Duodenal mucosa (tissue), 2 donors: ENCODE results near the gene ACKR3.

ENCODE experiments used
- H3K27ac ChIP-seq: one replicate; pipeline ENCODE4 v1.7.0; 2013; ENCODE audit warnings: low read depth, low read length
- H3K27me3 ChIP-seq, 2 donors: one replicate each; pipeline ENCODE4 v1.7.0; 2013; ENCODE audit warnings: low read length in 2 of 2, control low read depth in 1 of 2; ENCODE audit not compliant: insufficient read depth in 2 of 2, control insufficient read depth in 1 of 2
- H3K36me3 ChIP-seq, 2 donors: one replicate each; pipeline ENCODE4 v1.7.0; 2013; ENCODE audit warnings: low read length in 2 of 2, control low read depth in 1 of 2; ENCODE audit not compliant: insufficient read depth in 2 of 2, control insufficient read depth in 1 of 2
- H3K4me1 ChIP-seq, 2 donors: one replicate each; pipeline ENCODE4 v1.7.0; 2013; ENCODE audit warnings: low read length in 2 of 2, control low read depth in 1 of 2; ENCODE audit not compliant: insufficient read depth in 2 of 2, control insufficient read depth in 1 of 2
- H3K4me3 ChIP-seq, 2 donors: one replicate each; pipeline ENCODE4 v1.7.0; 2013; ENCODE audit warnings: low read length in 2 of 2, low read depth in 1 of 2
- H3K9ac ChIP-seq, 2 donors: one replicate each; pipeline ENCODE4 v1.7.0; 2013; ENCODE audit warnings: low read length in 2 of 2, low read depth in 1 of 2
- H3K9me3 ChIP-seq, 2 donors: one replicate each; pipeline ENCODE4 v1.7.0; 2013; ENCODE audit warnings: low read length in 2 of 2, control low read depth in 1 of 2; ENCODE audit not compliant: control insufficient read depth in 1 of 2

Gene ACKR3

DNA sequence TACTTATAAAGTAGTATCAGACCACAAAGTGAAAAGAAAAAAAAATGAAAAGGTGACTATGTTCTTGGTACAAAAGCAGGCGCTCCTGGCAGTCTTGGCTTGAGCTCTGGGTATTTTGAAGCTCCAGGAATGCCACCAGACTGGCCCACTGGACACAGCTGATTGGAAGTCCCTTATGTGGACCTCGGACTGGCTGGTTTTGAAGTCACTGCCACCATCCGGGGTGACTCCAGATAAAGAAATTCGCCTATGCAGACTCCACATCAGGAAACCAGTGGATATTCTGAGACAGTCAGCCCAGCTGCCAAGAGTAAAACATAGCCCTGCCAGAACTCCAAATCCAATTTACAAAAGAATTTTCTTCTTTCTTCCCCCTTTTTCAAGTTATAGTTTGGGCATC lies 28.0 kb downstream of the ACKR3 start:
- Histone ChIP-seq H3K27ac (no peak overlapping the region), H3K9me3 (no peaks in the 10 kb centered on the region), H3K4me1 (no peaks in the 10 kb centered on the region), H3K9ac (no peak overlapping the region), H3K27me3 (no peaks in the 10 kb centered on the region), H3K4me3 (no peak overlapping the region), H3K36me3 (no peaks in the 10 kb centered on the region)

GRCh38 chr2:236599059-236599458 lies 29.4 kb downstream of the ACKR3 start:
- Histone ChIP-seq H3K4me3 (no peak overlapping the region), H3K27ac (no peak overlapping the region), H3K4me1 (no peaks in the 10 kb centered on the region), H3K9ac (no peak overlapping the region), H3K27me3 (no peaks in the 10 kb centered on the region), H3K9me3 (no peaks in the 10 kb centered on the region), H3K36me3 (no peaks in the 10 kb centered on the region)

- Histone ChIP-seq H3K9me3 (no peaks in the 10 kb centered on the region), H3K27ac (no peak overlapping the region), H3K27me3 (no peaks in the 10 kb centered on the region), H3K4me3 (no peak overlapping the region), H3K9ac (no peak overlapping the region), H3K4me1 (no peaks in the 10 kb centered on the region), H3K36me3 (no peaks in the 10 kb centered on the region)
These were observed 30.5 kb downstream of the ACKR3 start for GRCh38 chr2:236600158-236600557.

- H3K4me1 ChIP-seq = no peaks in the 10 kb centered on the region
- H3K4me3 ChIP-seq = no peak overlapping the region
- no peak overlapping the region for H3K9ac ChIP-seq
- no peaks in the 10 kb centered on the region for H3K9me3 ChIP-seq
- H3K27me3 ChIP-seq = peaks cover 0 to under 1% of the 10 kb centered on the region in 2 donors
- no peaks in the 10 kb centered on the region for H3K36me3 ChIP-seq
- H3K27ac ChIP-seq = no peak overlapping the region
These were observed 31.3 kb downstream of the ACKR3 start for GRCh38 chr2:236600892-236601291.

DNA sequence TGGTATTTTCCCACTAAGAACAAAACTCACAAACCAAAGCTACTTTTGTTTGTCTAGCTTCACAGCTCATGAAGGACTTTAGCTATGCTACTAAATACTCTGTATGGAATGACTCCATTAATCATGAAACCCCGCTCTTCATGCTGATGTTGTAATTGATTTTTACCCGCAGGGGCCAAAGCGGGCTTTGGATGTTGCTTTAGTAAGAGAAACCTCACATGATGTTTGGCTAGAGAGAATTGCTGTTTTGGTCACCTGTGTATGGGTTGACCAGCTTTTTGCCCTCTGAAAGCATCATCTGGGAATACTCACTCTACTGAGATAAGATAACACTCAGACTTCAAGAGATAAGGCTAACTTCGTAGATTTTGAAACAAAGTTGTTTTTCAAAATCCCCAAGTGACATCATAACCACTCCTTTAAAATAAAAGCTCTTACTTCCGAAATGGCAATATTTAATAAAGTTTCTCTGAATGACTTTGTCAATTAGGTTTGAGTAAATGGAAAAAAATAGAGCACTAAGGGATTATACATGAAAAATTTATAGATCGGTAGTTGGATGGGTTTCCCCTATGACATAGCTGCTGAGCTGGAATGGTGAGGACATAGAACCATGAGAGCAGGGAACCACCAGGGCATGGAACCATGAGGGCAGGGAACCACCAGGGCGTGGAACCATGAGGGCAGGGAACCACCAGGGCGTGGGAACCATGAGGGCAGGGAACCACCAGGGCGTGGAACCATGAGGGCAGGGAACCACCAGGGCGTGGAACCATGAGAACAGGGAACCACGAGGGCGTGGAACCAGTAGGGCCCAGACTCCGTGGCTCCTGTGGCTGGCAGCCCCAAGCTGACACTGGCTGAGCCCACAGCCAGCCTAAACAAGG lies 31.9 kb downstream of the ACKR3 start:
- no peak overlapping the region for H3K9ac ChIP-seq
- no peak overlapping the region for H3K4me3 ChIP-seq
- no peaks in the 10 kb centered on the region for H3K36me3 ChIP-seq
- H3K27me3 ChIP-seq = peaks cover 0 to 4% of the 10 kb centered on the region in 2 donors
- no peak overlapping the region for H3K27ac ChIP-seq
- H3K4me1 ChIP-seq = no peaks in the 10 kb centered on the region
- H3K9me3 ChIP-seq = no peaks in the 10 kb centered on the region

GRCh38 chr2:236602678-236603077 lies 33.1 kb downstream of the ACKR3 start:
- H3K4me3 ChIP-seq = no peak overlapping the region
- H3K36me3 ChIP-seq = no peaks in the 10 kb centered on the region
- H3K9ac ChIP-seq = no peak overlapping the region
- H3K27me3 ChIP-seq = peaks cover 0 to 4% of the 10 kb centered on the region in 2 donors
- no peaks in the 10 kb centered on the region for H3K4me1 ChIP-seq
- H3K27ac ChIP-seq = no peak overlapping the region
- no peaks in the 10 kb centered on the region for H3K9me3 ChIP-seq

- H3K27ac ChIP-seq = no peak overlapping the region
These were observed 33.9 kb downstream of the ACKR3 start for GRCh38 chr2:236603361-236604015.

GRCh38 chr2:236604575-236605344 lies 35.1 kb downstream of the ACKR3 start:
- H3K27ac ChIP-seq = no peak overlapping the region
- no peaks in the 10 kb centered on the region for H3K36me3 ChIP-seq
- no peaks in the 10 kb centered on the region for H3K4me1 ChIP-seq
- H3K9ac ChIP-seq = no peak overlapping the region
- H3K27me3 ChIP-seq = peaks cover 0 to 4% of the 10 kb centered on the region in 2 donors
- no peaks in the 10 kb centered on the region for H3K9me3 ChIP-seq
- no peak overlapping the region for H3K4me3 ChIP-seq

More at GRCh38 chr2:236603361-236604015, 33.9 kb downstream of the ACKR3 start:
- H3K36me3 ChIP-seq = no peaks in the 10 kb centered on the region
- H3K4me3 ChIP-seq = no peak overlapping the region
- H3K4me1 ChIP-seq = no peaks in the 10 kb centered on the region
- H3K27me3 ChIP-seq = peaks cover 0 to 4% of the 10 kb centered on the region in 2 donors
- H3K9me3 ChIP-seq = no peaks in the 10 kb centered on the region
- H3K9ac ChIP-seq = no peak overlapping the region

DNA sequence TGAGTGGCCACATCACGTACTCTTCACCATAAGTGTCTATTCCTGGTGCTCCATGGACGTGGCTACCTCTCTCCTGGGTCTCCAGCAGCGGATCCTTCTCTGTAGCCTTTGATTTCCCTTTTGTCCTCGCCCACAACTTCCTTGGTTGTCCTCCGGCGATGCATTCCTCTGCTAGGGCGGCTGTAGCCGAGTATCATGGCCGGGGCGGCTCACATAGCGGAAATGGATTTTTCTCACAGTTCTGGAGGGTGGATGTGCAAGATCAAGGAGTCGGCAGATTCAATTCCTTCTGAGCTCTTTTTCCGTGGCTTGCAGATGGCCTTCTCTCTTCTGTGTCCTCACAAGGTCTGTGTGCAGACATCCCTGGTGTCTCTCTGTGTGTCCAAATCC lies 35.7 kb downstream of the ACKR3 start:
- no peak overlapping the region for H3K27ac ChIP-seq
- H3K36me3 ChIP-seq = no peaks in the 10 kb centered on the region
- no peak overlapping the region for H3K4me3 ChIP-seq
- H3K9me3 ChIP-seq = no peaks in the 10 kb centered on the region
- no peak overlapping the region for H3K9ac ChIP-seq
- no peaks in the 10 kb centered on the region for H3K4me1 ChIP-seq
- H3K27me3 ChIP-seq = peaks cover 0 to 4% of the 10 kb centered on the region in 2 donors

DNA sequence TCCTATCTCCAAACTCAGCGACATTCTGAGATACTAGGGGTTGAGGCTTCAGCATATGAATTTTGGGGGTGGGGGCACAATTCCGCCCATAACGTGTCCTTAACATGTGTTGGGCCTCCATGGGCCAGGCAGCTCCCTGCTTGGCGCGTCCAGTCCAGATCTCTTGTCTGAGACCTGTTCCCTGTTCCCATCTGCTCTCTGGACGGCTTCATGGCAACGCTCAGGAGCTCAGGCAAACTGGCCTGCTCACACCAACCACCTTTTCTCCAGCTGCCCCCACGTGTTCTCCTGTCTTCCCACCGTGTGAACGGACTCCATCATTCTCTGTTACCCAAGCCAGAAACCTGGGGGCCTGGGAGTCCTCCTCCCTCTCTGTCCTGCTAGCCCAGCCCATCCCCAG lies 36.4 kb downstream of the ACKR3 start:
- Histone ChIP-seq H3K4me3 (no peak overlapping the region), H3K9ac (no peak overlapping the region), H3K27ac (no peak overlapping the region), H3K9me3 (no peaks in the 10 kb centered on the region), H3K36me3 (no peaks in the 10 kb centered on the region), H3K4me1 (no peaks in the 10 kb centered on the region), H3K27me3 (peaks cover 0 to 4% of the 10 kb centered on the region in 2 donors)
